Gastroesophageal sphincter (tissue), 4 donors: ENCODE results near the gene CCDC7. TPM values are rescaled to one million over a fixed set of nuclear protein-coding genes. Genes with fewer than 3 reads are reported as not detected.
A peak's percentile ranks its signal among the peaks of the same experiment; 100 is the strongest.

Experiments used
- ATAC-seq: fragments of 150-250 bp; one replicate; pipeline ENCODE4 v1.9.1; 2016; ENCODE audit warnings: mild to moderate bottlenecking, moderate library complexity
- H3K27ac ChIP-seq, 4 donors: fragments of 200-600 bp; sonication (generic) in 3 of 4; 1 replicate in 3 of 4; 2 replicates in 1 of 4; pipeline ENCODE4 v1.5.1; 2016 to 2019
- H3K27me3 ChIP-seq: fragments of 200-600 bp; sonication (generic); one replicate; pipeline ENCODE4 v1.5.1; 2019
- H3K36me3 ChIP-seq, 2 donors: fragments of 200-600 bp; sonication (generic); one replicate each; pipeline ENCODE4 v1.5.1; 2019; ENCODE audit warnings: control low read depth in 1 of 2
- H3K4me1 ChIP-seq, 3 donors: fragments of 200-600 bp; sonication (generic); 1 replicate in 2 of 3; 2 replicates in 1 of 3; pipeline ENCODE4 v1.5.1; 2016 to 2019; ENCODE audit warnings: control low read depth in 2 of 3
- H3K4me3 ChIP-seq, 2 donors: fragments of 200-600 bp; sonication (generic); one replicate each; pipeline ENCODE4 v1.5.1; 2019; ENCODE audit warnings: mild to moderate bottlenecking in 1 of 2, moderate library complexity in 1 of 2
- H3K9me3 ChIP-seq, 3 donors: fragments of 200-600 bp; sonication (generic); one replicate each; pipeline ENCODE4 v1.5.1; 2017 to 2019; ENCODE audit warnings: control low read depth in 2 of 3
- EP300 ChIP-seq: sonication (generic); formaldehyde crosslinking; IDR thresholded peaks from one replicate; pipeline ENCODE4 v1.6.1; 2017; ENCODE audit warnings: antibody characterized with exemption, mild to moderate bottlenecking
- POLR2A ChIP-seq, 2 donors: fragments of 450-650 bp; IDR thresholded peaks; one replicate each; pipeline ENCODE4 v1.6.1; 2017; ENCODE audit warnings: antibody characterized with exemption in 2 of 2, mild to moderate bottlenecking in 2 of 2, moderate library complexity in 1 of 2
- POLR2AphosphoS5 ChIP-seq: sonication (generic); formaldehyde crosslinking; IDR thresholded peaks from one replicate; pipeline ENCODE4 v1.6.1; 2017; ENCODE audit warnings: antibody characterized with exemption
- WGBS, 2 donors: methylation state at CpG; one replicate each; pipeline ENCODE4 v1.1.5; 2018; ENCODE audit warnings: low coverage in 1 of 2; 5-methylcytosine and 5-hydroxymethylcytosine counted together
- total RNA-seq, 4 donors: library from RNA; depleted of rRNA; stranded (reverse); fragments of >200 nt; gene quantifications; one replicate each; pipeline ENCODE4 v1.1.0, GENCODE V29; 2016
- TF ChIP-seq, protein P1 (sequence below), 4 experiments: fragments of 200-600 bp in 2 of 4; fragments of 450-650 bp in 2 of 4; sonication (generic) in 1 of 4; IDR thresholded peaks; one replicate each; pipeline ENCODE4 v1.5.1; 2017 to 2019; ENCODE audit warnings: antibody characterized with exemption in 4 of 4, mild to moderate bottlenecking in 2 of 4, moderate library complexity in 2 of 4

CCDC7 gene
- total RNA-seq, 4 donors from 2014 or later, result 20.8 to 67.3 (median 36.0) TPM

DNA sequence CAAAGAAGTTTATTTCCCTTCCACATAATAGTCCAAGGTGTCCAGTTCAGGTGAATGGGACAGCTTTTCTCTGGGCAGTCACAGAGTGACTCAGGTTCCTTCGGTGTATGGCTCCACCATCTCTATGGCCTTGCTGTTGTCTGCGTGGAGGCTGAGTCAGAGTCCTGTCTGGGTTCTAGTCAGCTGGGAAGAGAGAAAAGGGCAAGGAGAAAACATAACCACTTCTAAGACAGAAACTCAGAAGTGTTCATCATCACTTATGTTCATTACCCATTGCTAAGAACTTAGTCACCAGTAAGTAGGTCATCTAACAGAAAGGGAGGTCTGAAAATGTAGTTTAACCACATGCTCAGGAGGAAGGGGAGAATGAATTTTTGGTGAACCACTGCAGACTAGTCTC, 32.4 kb upstream of the CCDC7 start:
- Histone ChIP-seq H3K27ac (peak overlapping the region in 3 of 4 donors; percentile 34 to 72 (median 71)), H3K9me3 (no peaks in the 10 kb centered on the region), H3K4me1 (peaks cover 9 to 45% (median 13%) of the 10 kb centered on the region in 3 donors), H3K4me3 (no peak overlapping the region), H3K36me3 (no peaks in the 10 kb centered on the region), H3K27me3 (no peaks in the 10 kb centered on the region)
- ATAC-seq, result no peak
- TF ChIP-seq POLR2AphosphoS5 (peak; percentile 21), POLR2A (IDR thresholded peaks at IDR 0.05) (no peak), EP300 (no peak)
- TF ChIP-seq, protein P1, sequence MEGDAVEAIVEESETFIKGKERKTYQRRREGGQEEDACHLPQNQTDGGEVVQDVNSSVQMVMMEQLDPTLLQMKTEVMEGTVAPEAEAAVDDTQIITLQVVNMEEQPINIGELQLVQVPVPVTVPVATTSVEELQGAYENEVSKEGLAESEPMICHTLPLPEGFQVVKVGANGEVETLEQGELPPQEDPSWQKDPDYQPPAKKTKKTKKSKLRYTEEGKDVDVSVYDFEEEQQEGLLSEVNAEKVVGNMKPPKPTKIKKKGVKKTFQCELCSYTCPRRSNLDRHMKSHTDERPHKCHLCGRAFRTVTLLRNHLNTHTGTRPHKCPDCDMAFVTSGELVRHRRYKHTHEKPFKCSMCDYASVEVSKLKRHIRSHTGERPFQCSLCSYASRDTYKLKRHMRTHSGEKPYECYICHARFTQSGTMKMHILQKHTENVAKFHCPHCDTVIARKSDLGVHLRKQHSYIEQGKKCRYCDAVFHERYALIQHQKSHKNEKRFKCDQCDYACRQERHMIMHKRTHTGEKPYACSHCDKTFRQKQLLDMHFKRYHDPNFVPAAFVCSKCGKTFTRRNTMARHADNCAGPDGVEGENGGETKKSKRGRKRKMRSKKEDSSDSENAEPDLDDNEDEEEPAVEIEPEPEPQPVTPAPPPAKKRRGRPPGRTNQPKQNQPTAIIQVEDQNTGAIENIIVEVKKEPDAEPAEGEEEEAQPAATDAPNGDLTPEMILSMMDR (IDR thresholded peaks at IDR 0.05), result no peak
- 20 to 52% methylated on average over 1 to 2 of the region's 2 CpGs for WGBS, 2 donors

DNA sequence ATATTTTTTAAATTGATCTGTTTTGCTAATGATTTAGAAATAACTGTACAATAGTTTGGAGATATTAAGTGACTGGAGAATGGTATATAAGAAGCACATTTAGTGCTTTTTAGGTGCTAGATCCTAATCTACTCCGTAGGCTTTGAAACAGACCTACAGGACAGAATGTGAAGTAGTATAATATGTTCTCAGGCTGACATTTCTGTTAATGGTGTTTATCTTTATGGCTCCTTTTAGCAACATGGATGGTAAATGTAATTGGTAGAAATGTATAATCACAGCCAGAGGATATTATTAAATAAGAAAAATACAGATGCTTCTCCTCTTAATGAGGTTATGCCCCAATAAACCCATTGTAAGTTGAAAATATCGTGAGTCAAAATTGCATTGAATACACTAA, 30.6 kb upstream of the CCDC7 start:
- Histone ChIP-seq H3K9me3 (no peaks in the 10 kb centered on the region), H3K27me3 (no peaks in the 10 kb centered on the region), H3K4me1 (peaks cover 9 to 48% (median 13%) of the 10 kb centered on the region in 3 donors), H3K36me3 (no peaks in the 10 kb centered on the region), H3K4me3 (no peak overlapping the region), H3K27ac (peak overlapping the region in 2 of 4 donors; percentile 49 to 72)
- no peak for TF ChIP-seq EP300
- TF ChIP-seq, protein P1 (IDR thresholded peaks at IDR 0.05), result no peak
- TF ChIP-seq POLR2A (IDR thresholded peaks at IDR 0.05), result no peak
- no peak for TF ChIP-seq POLR2AphosphoS5
- WGBS, 2 donors, result 60 to 71% methylated on average over 2 of the region's 2 CpGs
- ATAC-seq, result no peak

DNA sequence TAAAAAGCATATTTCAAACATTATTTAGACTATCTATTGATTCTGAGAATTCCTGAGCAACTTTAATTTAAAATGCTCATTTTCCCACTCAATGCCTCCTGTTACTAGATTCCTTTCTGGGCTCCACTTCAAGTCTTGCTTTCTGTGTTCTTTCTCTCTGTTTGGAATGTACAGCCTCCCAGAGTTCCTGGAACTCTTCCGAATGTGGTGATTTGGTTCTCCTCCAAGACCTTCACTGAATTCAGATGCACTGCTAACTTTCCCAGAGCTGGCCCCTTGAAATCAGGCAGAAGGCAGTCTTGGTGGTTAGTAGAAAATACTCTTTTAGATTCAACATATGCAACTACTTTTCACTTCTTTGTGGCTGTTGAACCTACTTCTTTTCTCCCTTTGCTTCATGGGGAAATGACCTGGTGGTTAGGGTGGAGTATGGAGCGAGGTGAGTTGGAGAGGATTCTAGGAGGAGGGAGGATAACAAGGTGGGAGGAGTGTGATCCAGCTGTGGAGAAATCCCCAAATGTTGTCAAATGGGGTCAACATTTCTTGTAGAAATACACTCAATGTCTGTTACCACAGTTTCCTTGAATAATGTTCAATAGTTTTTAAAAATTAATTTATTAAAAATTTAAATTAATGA, 27.9 kb upstream of the CCDC7 start:
- Histone ChIP-seq H3K4me3 (no peak overlapping the region), H3K27me3 (no peaks in the 10 kb centered on the region), H3K27ac (peak overlapping the region; percentile 26 to 75 (median 70)), H3K4me1 (peaks cover 5 to 29% (median 7%) of the 10 kb centered on the region in 3 donors), H3K9me3 (peaks cover 0 to 7% (median 0%) of the 10 kb centered on the region in 3 donors), H3K36me3 (no peaks in the 10 kb centered on the region)
- TF ChIP-seq POLR2A (IDR thresholded peaks at IDR 0.05) (no peak), POLR2AphosphoS5 (peak; percentile 73)
- peak; percentile 74 for ATAC-seq
- WGBS, 2 donors, result 9% methylated on average over 2 of the region's 2 CpGs; no CpG with 5 or more reads in 1 of the 2 donors

DNA sequence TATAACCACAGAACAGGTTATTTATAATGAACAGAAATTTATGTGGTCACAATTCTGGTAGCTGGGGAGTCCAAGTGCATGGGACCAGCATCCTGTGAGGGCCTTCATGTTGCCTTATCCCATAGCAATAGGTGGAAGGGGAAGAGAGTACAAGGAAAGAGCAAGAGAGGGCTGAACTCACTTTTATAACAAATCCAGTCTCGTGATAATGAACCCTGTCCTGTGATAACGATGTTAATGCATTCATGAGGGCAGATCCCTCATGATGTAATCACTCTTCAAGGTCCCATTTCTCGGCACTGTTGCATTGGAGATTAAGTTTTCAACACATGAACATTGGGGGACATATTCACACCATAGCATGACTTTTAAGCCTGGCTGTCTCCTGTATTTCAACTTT, 27.4 kb upstream of the CCDC7 start:
- peaks cover 0 to 9% (median 0%) of the 10 kb centered on the region in 3 donors for H3K9me3 ChIP-seq
- peaks cover 5 to 23% (median 7%) of the 10 kb centered on the region in 3 donors for H3K4me1 ChIP-seq
- no peaks in the 10 kb centered on the region for H3K27me3 ChIP-seq
- WGBS, 2 donors, result 40 to 60% methylated on average over 2 to 3 of the region's 3 CpGs
- ATAC-seq, result no peak
- no peak overlapping the region for H3K4me3 ChIP-seq
- H3K36me3 ChIP-seq, result no peaks in the 10 kb centered on the region
- TF ChIP-seq EP300 (no peak), POLR2AphosphoS5 (no peak), POLR2A (IDR thresholded peaks at IDR 0.05) (no peak)
- TF ChIP-seq, protein P1 (IDR thresholded peaks at IDR 0.05), result no peak
- peak overlapping the region in 3 of 4 donors; percentile 26 to 72 (median 69) for H3K27ac ChIP-seq

DNA sequence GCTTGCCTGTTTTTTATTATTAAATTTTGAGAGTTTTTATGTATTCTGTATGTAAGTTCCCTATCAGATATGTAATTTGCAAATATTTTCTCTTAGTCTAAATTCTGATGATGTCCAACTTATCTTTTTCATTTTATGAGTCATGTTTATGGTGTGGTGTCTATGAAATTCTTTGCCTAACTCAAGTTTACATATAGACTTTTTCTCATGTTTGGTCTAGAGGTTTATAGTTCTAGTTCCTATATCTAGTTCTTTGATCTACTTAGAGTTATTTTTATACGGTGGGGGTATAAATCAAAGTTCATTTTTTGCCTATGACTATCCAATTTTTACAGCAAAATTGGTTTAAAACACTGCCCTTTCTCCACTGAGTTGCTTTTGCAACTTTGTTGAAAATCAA, 26.3 kb upstream of the CCDC7 start:
- no peak for TF ChIP-seq POLR2AphosphoS5
- no peak for TF ChIP-seq POLR2A (IDR thresholded peaks at IDR 0.05)
- TF ChIP-seq, protein P1 (IDR thresholded peaks at IDR 0.05), result no peak
- no peak for TF ChIP-seq EP300
- Histone ChIP-seq H3K9me3 (peaks cover 0 to 9% (median 0%) of the 10 kb centered on the region in 3 donors), H3K4me3 (no peak overlapping the region), H3K27ac (no peak overlapping the region), H3K27me3 (no peaks in the 10 kb centered on the region), H3K36me3 (no peaks in the 10 kb centered on the region), H3K4me1 (peaks cover 5 to 18% (median 7%) of the 10 kb centered on the region in 3 donors)
- ATAC-seq, result no peak
- WGBS, 2 donors, result 70 to 75% methylated on average over 1 of the region's 1 CpG
